Measurements from ENCODE around the gene INO80D.
"Not testable (repeated sequence)": the region's sequence is repeated elsewhere in the genome, so short reads cannot be mapped to it uniquely, and the experiment has no call there.

INO80D gene

GRCh38 chr2:206085742-206086445, at the start of gene INO80D:
Gene INO80D (minus strand): TSS chr2:206086174. CDS start chr2:206063016, 23,158 bp downstream.
- peak; percentile 89 for DNase-seq

- DNase-seq = no peak
Observed at GRCh38 chr2:206127656-206128055, 41.7 kb upstream of the INO80D start.

GRCh38 chr2:206125901-206126300, 39.9 kb upstream of the INO80D start:
- DNase-seq = no peak

- not testable (repeated sequence) for DNase-seq
Observed at GRCh38 chr2:206122569-206122968, 36.6 kb upstream of the INO80D start.

- no peak for DNase-seq
Observed at GRCh38 chr2:206116278-206116677, 30.3 kb upstream of the INO80D start.

GRCh38 chr2:206115026-206115578, 29.1 kb upstream of the INO80D start:
- DNase-seq = no peak

GRCh38 chr2:206112846-206113547, 27.0 kb upstream of the INO80D start:
- no peak for DNase-seq

- DNase-seq = no peak
Observed at GRCh38 chr2:206112108-206112507, 26.1 kb upstream of the INO80D start.

- DNase-seq = no peak
Observed at GRCh38 chr2:206108713-206109112, 22.7 kb upstream of the INO80D start.

GRCh38 chr2:206105541-206105940, 19.6 kb upstream of the INO80D start:
- DNase-seq = no peak

GRCh38 chr2:206105038-206105437, 19.1 kb upstream of the INO80D start:
- DNase-seq = no peak

GRCh38 chr2:206098872-206099271, 12.9 kb upstream of the INO80D start:
- peak; percentile 69 for DNase-seq

- no peak for DNase-seq
Observed at GRCh38 chr2:206098471-206098870, 12.5 kb upstream of the INO80D start.

GRCh38 chr2:206096876-206097275, 10.9 kb upstream of the INO80D start:
- DNase-seq = no peak

- no peak for DNase-seq
Observed at GRCh38 chr2:206095536-206096332, 9.8 kb upstream of the INO80D start.

- no peak for DNase-seq
Observed at GRCh38 chr2:206092297-206092696, 6.3 kb upstream of the INO80D start.

- no peak for DNase-seq
Observed at GRCh38 chr2:206088248-206088647, 2.3 kb upstream of the INO80D start.

- peak; percentile 10 for DNase-seq
Observed at GRCh38 chr2:206086716-206087350, 859 bp upstream of the INO80D start.

- DNase-seq = peak; percentile 40
Observed at GRCh38 chr2:206084870-206085741, 868 bp downstream of the INO80D start.

GRCh38 chr2:206084439-206084869, 1.5 kb downstream of the INO80D start:
- DNase-seq = peak; percentile 63

GRCh38 chr2:206083602-206084438, 2.2 kb downstream of the INO80D start:
- DNase-seq = peak; percentile 27
